Activated CD8-positive, alpha-beta memory T cell treated with anti-CD3 and anti-CD28 coated beads, Interleukin-2, amount 50 U/mL, for 1 hour (primary cell): ENCODE data around the gene HBS1L.

Experiments
- DNase-seq: peaks from one replicate; pipeline ENCODE4 v3.0.0-alpha.2; 2020; ENCODE audit errors: extremely low read depth

Gene HBS1L

GRCh38 chr6:135036731-135037420 is 17.7 kb downstream of the HBS1L start:
- no peak for DNase-seq

GRCh38 chr6:135033238-135033637 is 21.4 kb downstream of the HBS1L start:
- no peak for DNase-seq

GRCh38 chr6:135030532-135031178 is 24.0 kb downstream of the HBS1L start:
- DNase-seq: no peak

DNA sequence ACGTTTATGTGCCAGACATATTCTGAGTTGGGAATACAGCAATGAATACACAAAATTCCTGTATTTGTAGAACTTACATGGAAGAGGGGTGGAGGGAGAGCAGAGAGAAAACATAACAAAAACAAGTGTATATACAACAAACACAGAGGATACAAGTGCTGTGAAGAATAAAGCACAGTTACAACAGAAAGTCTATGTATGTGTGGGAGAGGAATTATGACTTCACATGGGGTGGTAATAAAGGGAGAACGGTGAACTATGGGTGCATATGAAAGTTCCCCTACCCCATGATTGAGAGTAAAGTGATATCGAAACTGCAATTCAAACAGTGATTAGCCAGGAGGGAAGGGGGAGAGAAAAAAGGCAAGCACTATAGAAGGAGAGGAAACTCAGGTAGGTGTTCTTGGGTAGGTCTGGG is 24.6 kb downstream of the HBS1L start:
- DNase-seq: no peak

- DNase-seq: no peak
These were observed 28.8 kb downstream of the HBS1L start for GRCh38 chr6:135025775-135026174.

DNA sequence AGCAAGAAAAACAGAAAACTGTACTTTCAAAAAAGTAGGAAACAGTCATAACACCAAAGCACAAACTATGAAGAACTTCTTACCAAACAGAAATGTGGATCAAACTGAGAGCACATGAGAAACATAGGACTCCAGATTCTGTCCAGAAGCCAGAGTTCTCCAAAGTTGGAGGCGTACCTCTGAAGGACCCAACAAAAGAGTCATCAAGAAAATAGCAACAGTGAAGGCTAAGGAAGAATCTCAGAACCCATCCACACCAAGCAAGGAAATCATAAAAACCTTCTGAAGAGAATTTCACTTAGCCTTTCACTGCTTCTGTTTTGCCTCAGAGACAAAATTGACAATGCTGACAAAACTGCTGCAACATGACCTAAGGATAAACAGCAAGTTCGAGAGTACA is 29.4 kb downstream of the HBS1L start:
- DNase-seq: no peak

- DNase-seq: no peak
These were observed 32.4 kb downstream of the HBS1L start for GRCh38 chr6:135022050-135022697.

- DNase-seq: no peak
These were observed 33.1 kb downstream of the HBS1L start for GRCh38 chr6:135021310-135022049.

GRCh38 chr6:135018941-135019340 is 35.7 kb downstream of the HBS1L start:
- no peak for DNase-seq

DNA sequence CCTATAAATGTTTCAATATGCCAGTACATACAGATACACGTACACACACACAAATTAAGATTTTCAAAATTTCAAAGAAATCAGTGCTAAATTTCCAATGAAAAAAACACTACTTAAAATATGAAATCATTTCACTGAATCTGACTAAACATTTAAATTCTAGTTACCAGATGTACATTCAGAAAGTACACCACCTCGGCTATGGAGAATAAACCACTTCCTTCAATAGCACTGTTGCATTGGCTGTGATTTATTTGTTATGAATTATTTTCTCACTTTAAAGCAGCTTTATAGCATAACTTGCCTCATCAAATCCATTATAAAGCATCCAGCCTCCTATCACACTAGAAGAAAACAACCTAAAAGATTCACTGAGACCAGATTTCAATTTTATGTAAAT is 36.6 kb downstream of the HBS1L start:
- no peak for DNase-seq

DNA sequence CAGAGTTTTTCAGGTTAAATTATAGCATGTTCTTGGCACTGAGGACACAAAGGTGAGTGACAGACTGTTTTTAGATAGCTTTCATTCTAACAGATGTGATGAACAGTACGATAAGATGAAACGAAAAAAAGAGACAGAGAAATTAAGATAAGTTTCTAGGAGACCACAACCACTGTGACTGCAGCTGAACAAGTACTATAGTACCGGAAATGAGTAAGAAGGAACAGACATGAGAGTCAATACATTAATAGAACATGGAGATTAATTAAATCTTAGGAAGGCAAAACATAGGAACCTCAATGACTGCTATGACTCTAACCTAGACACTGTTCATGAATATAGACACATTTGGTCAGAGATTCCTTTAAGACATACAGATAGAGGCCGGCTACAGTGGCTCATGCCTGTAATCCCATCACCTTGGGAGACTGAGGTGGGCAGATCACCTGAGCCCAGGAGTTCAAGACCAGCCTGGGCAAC is 40.2 kb downstream of the HBS1L start:
- DNase-seq: no peak

DNA sequence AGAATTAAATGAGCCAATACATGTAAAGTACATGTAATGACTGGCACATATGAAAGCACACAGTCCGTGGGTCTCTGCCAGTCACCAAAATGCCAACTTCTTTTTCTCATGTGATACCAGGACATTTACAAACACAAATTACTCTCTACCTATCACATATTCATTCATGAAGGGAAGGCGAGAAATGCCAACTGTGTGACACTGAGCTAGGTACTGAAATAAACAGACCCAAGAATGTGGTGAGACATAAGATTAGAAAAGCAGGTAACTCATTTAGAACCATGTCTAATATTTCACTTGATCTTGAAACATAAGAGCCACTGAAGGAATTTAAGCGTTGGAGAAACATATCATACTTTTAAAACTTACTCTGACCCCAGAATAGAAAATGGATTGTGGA is 41.4 kb downstream of the HBS1L start:
- DNase-seq: no peak

DNA sequence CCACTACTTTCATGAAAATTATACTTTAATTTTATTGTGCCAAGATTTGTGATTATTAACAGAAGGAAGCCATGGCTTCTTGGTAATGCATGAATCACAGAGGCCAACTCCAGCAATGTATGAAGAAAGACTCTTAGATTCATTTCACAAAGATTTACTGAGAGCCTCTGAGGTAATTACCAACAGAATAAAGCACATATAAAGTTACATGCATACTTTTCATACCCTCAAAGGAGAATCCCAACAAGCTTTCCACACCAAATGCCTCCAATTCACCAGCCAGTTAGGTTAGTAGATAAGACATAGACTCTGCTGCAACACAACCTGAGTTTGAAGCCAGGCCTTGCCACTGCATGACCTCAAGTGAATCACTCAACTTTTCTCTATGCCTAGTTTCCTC is 41.9 kb downstream of the HBS1L start:
- no peak for DNase-seq

DNA sequence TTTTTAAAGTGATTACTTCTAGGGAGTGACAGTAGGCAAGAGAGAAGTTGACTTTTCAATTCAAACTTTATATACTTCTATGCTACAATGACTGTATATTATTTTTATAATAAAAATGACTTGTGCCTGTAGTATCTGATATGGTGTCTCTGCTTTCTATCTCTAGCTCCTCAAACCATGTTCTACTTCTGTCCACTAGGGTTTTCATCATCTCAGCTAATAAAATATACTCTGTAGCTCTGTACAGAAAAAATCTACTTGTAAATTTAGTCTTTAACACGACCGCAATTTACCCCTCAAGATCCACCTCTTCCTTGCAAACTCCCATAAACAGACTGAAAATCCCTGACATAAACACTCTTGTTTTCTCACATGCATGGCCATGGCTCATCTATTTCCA is 42.3 kb downstream of the HBS1L start:
- DNase-seq: no peak

GRCh38 chr6:135008941-135009290 is 45.7 kb downstream of the HBS1L start:
- DNase-seq: no peak

- no peak for DNase-seq
These were observed 46.3 kb downstream of the HBS1L start for GRCh38 chr6:135008072-135008940.

GRCh38 chr6:135006386-135006914 is 48.2 kb downstream of the HBS1L start:
- DNase-seq: no peak

DNA sequence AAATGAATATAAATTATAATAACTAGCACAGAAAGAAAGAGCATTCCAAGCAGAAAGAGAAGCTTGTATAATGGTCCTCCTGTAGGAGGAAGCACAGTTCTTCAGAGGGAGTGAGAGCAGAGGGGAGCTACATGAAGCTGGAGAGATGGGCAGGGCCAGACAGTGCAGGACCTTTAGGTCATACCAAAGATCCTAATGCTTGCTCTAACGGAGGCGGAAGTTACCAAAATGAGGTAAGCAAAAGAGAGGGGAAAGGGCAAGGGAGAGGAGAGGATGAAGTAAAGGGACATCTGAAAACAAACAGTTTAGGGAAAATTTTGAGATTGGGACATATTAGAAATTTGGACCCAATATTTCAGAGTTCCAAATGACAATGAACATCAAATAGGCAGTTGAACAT is 50.2 kb downstream of the HBS1L start:
- DNase-seq: no peak

DNA sequence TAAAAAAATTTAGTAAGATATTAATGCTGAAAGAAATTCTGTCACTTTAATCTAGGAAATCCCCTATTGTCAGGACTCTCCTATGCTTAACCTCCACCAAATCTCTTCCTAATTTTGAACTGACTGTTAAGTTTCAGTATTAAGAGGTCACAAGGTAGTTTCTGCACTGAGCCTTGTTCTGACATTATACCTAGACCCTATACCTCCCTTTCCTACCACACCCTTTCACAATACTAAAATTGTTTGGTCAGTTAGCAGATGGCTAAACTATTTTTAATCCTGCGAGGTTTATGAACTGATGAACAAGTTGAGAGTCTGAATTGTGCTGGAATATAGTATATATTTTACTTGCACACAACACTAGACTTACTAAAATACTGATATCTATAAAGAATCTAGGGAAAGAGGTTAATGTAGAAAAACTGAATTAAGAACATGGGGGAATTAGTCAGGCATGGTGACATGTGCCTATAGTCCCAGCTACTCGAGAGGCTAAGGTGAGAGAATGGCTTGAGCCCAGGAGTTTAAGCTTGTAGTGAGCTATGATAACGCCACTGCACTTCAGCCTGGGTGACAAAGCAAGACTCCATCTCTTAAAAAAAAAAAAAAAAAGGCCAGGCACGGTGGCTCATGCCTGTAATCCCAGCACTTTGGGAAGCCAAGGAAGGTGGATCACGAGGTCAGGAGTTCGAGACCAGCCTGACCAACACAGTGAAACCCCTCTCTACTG is 51.5 kb downstream of the HBS1L start:
- no peak for DNase-seq

DNA sequence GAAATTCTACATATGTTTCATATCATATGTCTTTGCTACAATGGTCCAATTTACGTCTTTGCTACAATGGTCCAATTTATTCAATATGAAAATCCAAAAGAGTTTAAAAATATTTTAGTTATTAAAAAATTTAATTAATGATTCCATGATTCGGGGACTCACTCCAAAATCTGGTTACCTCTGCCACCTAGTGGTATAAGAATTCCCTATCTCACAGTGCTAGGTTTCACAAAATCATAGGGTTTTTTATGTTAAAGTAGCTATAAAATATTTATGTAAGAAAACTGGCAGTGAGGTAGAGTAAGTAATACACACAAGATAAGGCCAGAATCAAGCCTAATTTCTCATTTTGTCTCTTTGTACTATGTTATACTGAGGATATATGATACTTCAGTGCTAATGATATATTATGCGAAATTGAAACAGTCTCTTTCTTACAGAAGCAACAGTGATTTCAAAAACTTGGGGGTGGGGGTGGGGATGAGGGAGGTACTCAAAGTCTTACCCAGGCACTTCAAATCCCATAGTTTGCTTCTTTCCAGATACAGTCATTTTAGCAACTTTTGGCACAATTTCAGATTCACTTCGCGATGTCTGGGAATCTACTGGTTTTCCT is 52.3 kb downstream of the HBS1L start:
- no peak for DNase-seq
